Activated T-cell treated with anti-CD3 and anti-CD28 coated beads, Interleukin-2, amount 50 U/mL, for 24 hours (primary cell): ENCODE results near the gene RPL38.
A peak's percentile ranks its signal among the peaks of the same experiment; 100 is the strongest.

Experiments used
- DNase-seq: peaks from one replicate; pipeline ENCODE4 v3.0.0-alpha.2; 2020
- H3K27ac Mint-ChIP-seq: 2 replicates; pipeline ENCODE4 v1.8.0; 2020; ENCODE audit warnings: mild to moderate bottlenecking, mixed read lengths
- H3K27me3 Mint-ChIP-seq: 2 replicates; pipeline ENCODE4 v1.8.0; 2020; ENCODE audit warnings: mixed read lengths
- H3K36me3 Mint-ChIP-seq: 2 replicates; pipeline ENCODE4 v1.8.0; 2020; ENCODE audit warnings: low read depth, mixed read lengths
- H3K4me1 Mint-ChIP-seq: 2 replicates; pipeline ENCODE4 v1.8.0; 2020; ENCODE audit warnings: low read depth, mixed read lengths
- H3K4me3 Mint-ChIP-seq: 2 replicates; pipeline ENCODE4 v1.8.0; 2020; ENCODE audit warnings: mild to moderate bottlenecking, moderate library complexity, mixed read lengths
- H3K9me3 Mint-ChIP-seq: 2 replicates; pipeline ENCODE4 v1.8.0; 2020; ENCODE audit warnings: mixed read lengths

The RPL38 gene

GRCh38 chr17:74211141-74211911 lies 7.8 kb downstream of the RPL38 start:
- no peaks in the 10 kb centered on the region for H3K9me3 Mint-ChIP-seq
- H3K27ac Mint-ChIP-seq, result peak overlapping the region; percentile 93
- H3K36me3 Mint-ChIP-seq, result peaks cover 56% of the 10 kb centered on the region
- peaks cover 87% of the 10 kb centered on the region for H3K4me1 Mint-ChIP-seq
- H3K27me3 Mint-ChIP-seq, result no peaks in the 10 kb centered on the region
- DNase-seq, result peak; percentile 66
- peak overlapping the region; percentile 68 for H3K4me3 Mint-ChIP-seq

- Mint-ChIP-seq H3K36me3 (peaks cover 51% of the 10 kb centered on the region), H3K4me3 (peak overlapping the region; percentile 68), H3K4me1 (peaks cover 82% of the 10 kb centered on the region), H3K27ac (peak overlapping the region; percentile 80), H3K9me3 (no peaks in the 10 kb centered on the region), H3K27me3 (no peaks in the 10 kb centered on the region)
- no peak for DNase-seq
Measured at GRCh38 chr17:74211912-74212208, 8.4 kb downstream of the RPL38 start.

GRCh38 chr17:74212209-74212912 lies 8.9 kb downstream of the RPL38 start:
- Mint-ChIP-seq H3K9me3 (no peaks in the 10 kb centered on the region), H3K4me1 (peaks cover 80% of the 10 kb centered on the region), H3K27ac (peak overlapping the region; percentile 80), H3K36me3 (peaks cover 49% of the 10 kb centered on the region), H3K4me3 (peak overlapping the region; percentile 68), H3K27me3 (no peaks in the 10 kb centered on the region)
- peak; percentile 60 for DNase-seq

GRCh38 chr17:74212913-74213791 lies 9.7 kb downstream of the RPL38 start, which contains the start of gene TTYH2:
Gene TTYH2 (plus strand): TSS chr17:74213571. CDS start chr17:74213588, 17 bp downstream.
- Mint-ChIP-seq H3K4me3 (peak within 1 kb of the TSS; percentile 68), H3K27ac (peak within 1 kb of the TSS; percentile 80), H3K36me3 (peaks cover 41% of the 10 kb centered on the region), H3K27me3 (no peaks in the 10 kb centered on the region), H3K4me1 (peaks cover 74% of the 10 kb centered on the region), H3K9me3 (no peaks in the 10 kb centered on the region)
- peak; percentile 82 for DNase-seq

- H3K4me1 Mint-ChIP-seq, result peaks cover 66% of the 10 kb centered on the region
- no peaks in the 10 kb centered on the region for H3K9me3 Mint-ChIP-seq
- H3K27ac Mint-ChIP-seq, result peak overlapping the region; percentile 74
Measured at GRCh38 chr17:74213861-74214391, 10.4 kb downstream of the RPL38 start.

GRCh38 chr17:74214484-74215341 lies 11.2 kb downstream of the RPL38 start:
- Mint-ChIP-seq H3K27ac (peak overlapping the region; percentile 59), H3K4me3 (peak overlapping the region; percentile 68), H3K9me3 (no peaks in the 10 kb centered on the region), H3K4me1 (peaks cover 59% of the 10 kb centered on the region), H3K36me3 (peaks cover 26% of the 10 kb centered on the region), H3K27me3 (no peaks in the 10 kb centered on the region)
- DNase-seq, result no peak

More at GRCh38 chr17:74213861-74214391, 10.4 kb downstream of the RPL38 start:
- no peak for DNase-seq
- Mint-ChIP-seq H3K4me3 (peak overlapping the region; percentile 68), H3K27me3 (no peaks in the 10 kb centered on the region), H3K36me3 (peaks cover 34% of the 10 kb centered on the region)

- no peak for DNase-seq
- H3K4me3 Mint-ChIP-seq, result peak overlapping the region; percentile 25
- peaks cover 53% of the 10 kb centered on the region for H3K4me1 Mint-ChIP-seq
- H3K36me3 Mint-ChIP-seq, result peaks cover 20% of the 10 kb centered on the region
- no peaks in the 10 kb centered on the region for H3K27me3 Mint-ChIP-seq
- peak overlapping the region; percentile 44 for H3K27ac Mint-ChIP-seq
- no peaks in the 10 kb centered on the region for H3K9me3 Mint-ChIP-seq
Measured at GRCh38 chr17:74215342-74215727, 11.9 kb downstream of the RPL38 start.

- H3K36me3 Mint-ChIP-seq, result peaks cover 9% of the 10 kb centered on the region
- no peak overlapping the region for H3K4me3 Mint-ChIP-seq
- DNase-seq, result no peak
- peaks cover 44% of the 10 kb centered on the region for H3K4me1 Mint-ChIP-seq
- H3K9me3 Mint-ChIP-seq, result no peaks in the 10 kb centered on the region
- no peaks in the 10 kb centered on the region for H3K27me3 Mint-ChIP-seq
- H3K27ac Mint-ChIP-seq, result peak overlapping the region; percentile 44
Measured at GRCh38 chr17:74216505-74216904, 13.0 kb downstream of the RPL38 start.

GRCh38 chr17:74217037-74217730 lies 13.7 kb downstream of the RPL38 start:
- peak overlapping the region; percentile 44 for H3K27ac Mint-ChIP-seq
- peaks cover 3% of the 10 kb centered on the region for H3K36me3 Mint-ChIP-seq
- H3K4me3 Mint-ChIP-seq, result no peak overlapping the region
- peaks cover 37% of the 10 kb centered on the region for H3K4me1 Mint-ChIP-seq
- no peak for DNase-seq
- no peaks in the 10 kb centered on the region for H3K9me3 Mint-ChIP-seq
- H3K27me3 Mint-ChIP-seq, result no peaks in the 10 kb centered on the region

- DNase-seq, result no peak
- Mint-ChIP-seq H3K4me1 (peaks cover 30% of the 10 kb centered on the region), H3K27ac (no peak overlapping the region), H3K4me3 (no peak overlapping the region), H3K36me3 (peaks cover 8% of the 10 kb centered on the region), H3K9me3 (no peaks in the 10 kb centered on the region), H3K27me3 (no peaks in the 10 kb centered on the region)
Measured at GRCh38 chr17:74217888-74218287, 14.4 kb downstream of the RPL38 start.

- DNase-seq, result no peak
- no peak overlapping the region for H3K27ac Mint-ChIP-seq
- peaks cover 26% of the 10 kb centered on the region for H3K4me1 Mint-ChIP-seq
Measured at GRCh38 chr17:74218436-74218835, 15.0 kb downstream of the RPL38 start.

GRCh38 chr17:74219576-74220133 lies 16.2 kb downstream of the RPL38 start:
- no peak for DNase-seq
- no peaks in the 10 kb centered on the region for H3K9me3 Mint-ChIP-seq
- no peak overlapping the region for H3K4me3 Mint-ChIP-seq
- no peak overlapping the region for H3K27ac Mint-ChIP-seq
- peaks cover 17% of the 10 kb centered on the region for H3K36me3 Mint-ChIP-seq
- H3K4me1 Mint-ChIP-seq, result peaks cover 15% of the 10 kb centered on the region
- H3K27me3 Mint-ChIP-seq, result no peaks in the 10 kb centered on the region

More at GRCh38 chr17:74218436-74218835, 15.0 kb downstream of the RPL38 start:
- no peaks in the 10 kb centered on the region for H3K9me3 Mint-ChIP-seq
- H3K4me3 Mint-ChIP-seq, result no peak overlapping the region
- no peaks in the 10 kb centered on the region for H3K27me3 Mint-ChIP-seq
- peaks cover 8% of the 10 kb centered on the region for H3K36me3 Mint-ChIP-seq

- peaks cover 22% of the 10 kb centered on the region for H3K36me3 Mint-ChIP-seq
- no peaks in the 10 kb centered on the region for H3K9me3 Mint-ChIP-seq
- no peak for DNase-seq
- H3K4me1 Mint-ChIP-seq, result peaks cover 10% of the 10 kb centered on the region
- no peak overlapping the region for H3K4me3 Mint-ChIP-seq
- H3K27ac Mint-ChIP-seq, result no peak overlapping the region
- no peaks in the 10 kb centered on the region for H3K27me3 Mint-ChIP-seq
Measured at GRCh38 chr17:74220219-74220618, 16.7 kb downstream of the RPL38 start.
